ENCODE results near the gene WDR20. TPM values are rescaled to one million over a fixed set of nuclear protein-coding genes. Genes with fewer than 3 reads are reported as not detected.
A peak's percentile ranks its signal among the peaks of the same experiment; 100 is the strongest.

WDR20 gene
- polyA plus RNA-seq, 1 of the 3 experiments (the other 2 are of a cell fraction): 12.4 TPM

DNA sequence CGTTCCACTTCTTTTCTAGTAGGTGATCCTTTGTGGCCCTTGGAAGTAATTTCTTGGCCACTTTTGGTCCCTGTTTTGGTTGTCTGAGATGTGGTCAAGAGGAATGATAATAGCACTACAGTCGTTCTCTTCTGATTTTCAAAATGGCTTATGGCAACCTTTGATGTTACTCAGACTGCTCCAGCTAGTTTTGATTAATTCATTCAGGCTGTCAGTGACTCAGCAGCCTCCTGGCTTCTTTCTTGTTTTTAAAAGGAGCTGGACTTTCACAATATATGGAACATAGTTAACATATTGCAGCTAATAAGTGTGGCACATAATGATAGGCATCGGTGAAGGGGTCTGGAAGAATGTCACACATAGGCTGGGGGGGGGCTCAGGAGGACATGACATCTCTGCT, 47.3 kb downstream of the WDR20 start (continued):
- TF ChIP-seq FOXJ3 (CRISPR knock-in tag; IDR thresholded peaks at IDR 0.05): no peak
- TF ChIP-seq FOXM1 (IDR thresholded peaks at IDR 0.05; ENCODE audit: low read depth): 0 out of 2 replicates have a peak, but pooled peaks have one; percentile 21
- TF ChIP-seq IRF3 (IDR thresholded peaks at IDR 0.05; ENCODE audit: low read depth, low read length): no peak
- TF ChIP-seq, protein P1, sequence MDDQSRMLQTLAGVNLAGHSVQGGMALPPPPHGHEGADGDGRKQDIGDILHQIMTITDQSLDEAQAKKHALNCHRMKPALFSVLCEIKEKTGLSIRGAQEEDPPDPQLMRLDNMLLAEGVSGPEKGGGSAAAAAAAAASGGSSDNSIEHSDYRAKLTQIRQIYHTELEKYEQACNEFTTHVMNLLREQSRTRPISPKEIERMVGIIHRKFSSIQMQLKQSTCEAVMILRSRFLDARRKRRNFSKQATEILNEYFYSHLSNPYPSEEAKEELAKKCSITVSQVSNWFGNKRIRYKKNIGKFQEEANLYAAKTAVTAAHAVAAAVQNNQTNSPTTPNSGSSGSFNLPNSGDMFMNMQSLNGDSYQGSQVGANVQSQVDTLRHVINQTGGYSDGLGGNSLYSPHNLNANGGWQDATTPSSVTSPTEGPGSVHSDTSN (IDR thresholded peaks at IDR 0.05): peak; percentile 96
- TF ChIP-seq TCF12 (IDR thresholded peaks at IDR 0.05): peak; percentile 97
- TF ChIP-seq USF1 (IDR thresholded peaks at IDR 0.05; ENCODE audit: borderline replicate concordance, low read depth): no peak
- no peak for TF ChIP-seq RFX5 (IDR thresholded peaks at IDR 0.05; ENCODE audit: low read length)
- TF ChIP-seq MEF2A (IDR thresholded peaks at IDR 0.05; ENCODE audit: borderline replicate concordance, low read depth): no peak
- no peak for TF ChIP-seq CHD2 (IDR thresholded peaks at IDR 0.05; ENCODE audit: low read length, partially characterized antibody)
- peak; percentile 62; the same call in 1 of the 2 replicates for TF ChIP-seq POLR2AphosphoS5 (IDR thresholded peaks at IDR 0.05; ENCODE audit: low read depth, low read length)

- Histone ChIP-seq H3K36me3 (replicated peaks in 1 of 2; ENCODE audit: control insufficient read depth in 1 of 2, insufficient read depth in 2 of 2, low read length in 1 of 2) (no peaks in the 10 kb centered on the region), H3F3A (replicated peaks; ENCODE audit: insufficient read depth) (peaks cover 20% of the 10 kb centered on the region), H4K20me1 (ENCODE audit: insufficient read depth) (peaks cover 21% of the 10 kb centered on the region), H3K4me1 (ENCODE audit: control insufficient read depth in 1 of 2, insufficient read depth in 2 of 2, low read depth in 1 of 2, low read length in 1 of 2) (peaks cover 25 to 57% of the 10 kb centered on the region in 2 experiments; a peak in 3 of 4 replicates), H3K9me2 (no peaks in the 10 kb centered on the region), H3K9ac (peak overlapping the region; percentile 14; the same call in 1 of the 2 replicates), H3K27me3 (ENCODE audit: insufficient read depth) (no peaks in the 10 kb centered on the region), H3K4me2 (peak overlapping the region; percentile 72), H2AFZ (ENCODE audit: low read depth) (no peak overlapping the region), H3K79me2 (ENCODE audit: insufficient read depth) (peaks cover 87% of the 10 kb centered on the region), H3K27ac (ENCODE audit: low read depth in 2 of 2, low read length in 1 of 2) (peak overlapping the region; percentile 84 to 88), H3K9me3 (no peaks in the 10 kb centered on the region), H3K4me3 (ENCODE audit: low read depth in 2 of 2, low read length in 1 of 2) (no peak overlapping the region; a peak in 1 of 4 replicates)
- ChIA-PET CTCF (interaction anchor here (1.1 to 1.7 kb wide), 4 partner anchors 16 to 127 kb away, joined by 3 to 7 read pairs (median 4); no protein-coding TSS in a partner anchor), POLR2A (no interaction called here)
- no peak for DNase-seq
- TF ChIP-seq TAF1 (IDR thresholded peaks at IDR 0.05; ENCODE audit: borderline replicate concordance, low read depth, low read length) (no peak), FOXM1 (IDR thresholded peaks at IDR 0.05; ENCODE audit: low read depth) (no peak), RFX5 (IDR thresholded peaks at IDR 0.05; ENCODE audit: low read length) (no peak)
- WGBS (ENCODE audit: low lambda C conversion rate): 63% methylated on average over 4 of the region's 4 CpGs
These were observed 47.9 kb downstream of the WDR20 start for GRCh38 chr14:102187568-102188001.

- POLR2A ChIA-PET: interaction anchor here (0.6 kb wide), 1 partner anchor 115 kb away, joined by 4 read pairs; no protein-coding TSS in a partner anchor
These were observed 48.5 kb downstream of the WDR20 start for GRCh38 chr14:102188187-102188586.

More at GRCh38 chr14:102188187-102188586, 48.5 kb downstream of the WDR20 start:
- no peak overlapping the region for H3K4me3 ChIP-seq (ENCODE audit: low read depth in 2 of 2, low read length in 1 of 2)
- H4K20me1 ChIP-seq (ENCODE audit: insufficient read depth): peaks cover 21% of the 10 kb centered on the region
- no peaks in the 10 kb centered on the region for H3K27me3 ChIP-seq (ENCODE audit: insufficient read depth)
- no peaks in the 10 kb centered on the region for H3K9me2 ChIP-seq
- peaks cover 17% of the 10 kb centered on the region for H3F3A ChIP-seq (replicated peaks; ENCODE audit: insufficient read depth)
- H3K4me2 ChIP-seq: 0 out of 2 replicates have a peak overlapping the region, but pooled peaks have one; percentile 72
- H2AFZ ChIP-seq (ENCODE audit: low read depth): no peak overlapping the region
- peak overlapping the region; percentile 84 to 88; a peak in 3 of 4 replicates for H3K27ac ChIP-seq (ENCODE audit: low read depth in 2 of 2, low read length in 1 of 2)
- peaks cover 25 to 61% of the 10 kb centered on the region in 2 experiments; a peak in 3 of 4 replicates for H3K4me1 ChIP-seq (ENCODE audit: control insufficient read depth in 1 of 2, insufficient read depth in 2 of 2, low read depth in 1 of 2, low read length in 1 of 2)
- no peaks in the 10 kb centered on the region for H3K36me3 ChIP-seq (replicated peaks in 1 of 2; ENCODE audit: control insufficient read depth in 1 of 2, insufficient read depth in 2 of 2, low read length in 1 of 2)
- CTCF ChIA-PET: interaction anchor here (1.1 to 1.7 kb wide), 4 partner anchors 17 to 126 kb away, joined by 3 to 7 read pairs (median 4); no protein-coding TSS in a partner anchor
- no peak for TF ChIP-seq FOXM1 (IDR thresholded peaks at IDR 0.05; ENCODE audit: low read depth)
- no peak for TF ChIP-seq FOXJ3 (CRISPR knock-in tag; IDR thresholded peaks at IDR 0.05)
- no peak for TF ChIP-seq MEF2A (IDR thresholded peaks at IDR 0.05; ENCODE audit: borderline replicate concordance, low read depth)
- TF ChIP-seq TAF1 (IDR thresholded peaks at IDR 0.05; ENCODE audit: borderline replicate concordance, low read depth, low read length): no peak
- no peak for TF ChIP-seq TEAD4 (IDR thresholded peaks at IDR 0.05; ENCODE audit: borderline replicate concordance, insufficient read depth)
- no peak overlapping the region for H3K9ac ChIP-seq
- 88% methylated on average over 1 of the region's 1 CpG for WGBS (ENCODE audit: low lambda C conversion rate)
- H3K79me2 ChIP-seq (ENCODE audit: insufficient read depth): peaks cover 87% of the 10 kb centered on the region
- no peak for DNase-seq
- H3K9me3 ChIP-seq: no peaks in the 10 kb centered on the region
